Measurements from ENCODE around the gene PDXP.

The PDXP gene

GRCh38 chr22:37697538-37697835 is 39.0 kb downstream of the PDXP start:
- no peak for DNase-seq (ENCODE audit: low read depth)

- DNase-seq (ENCODE audit: low read depth), result no peak
Measured at GRCh38 chr22:37701141-37701786, 42.7 kb downstream of the PDXP start.

- DNase-seq (ENCODE audit: low read depth), result no peak
Measured at GRCh38 chr22:37703906-37704305, 45.4 kb downstream of the PDXP start.

- DNase-seq (ENCODE audit: low read depth), result no peak
Measured at GRCh38 chr22:37704645-37705044, 46.1 kb downstream of the PDXP start.

- DNase-seq (ENCODE audit: low read depth), result no peak
Measured at GRCh38 chr22:37705205-37705604, 46.7 kb downstream of the PDXP start.

GRCh38 chr22:37708580-37709444 is 50.3 kb downstream of the PDXP start:
- no peak for DNase-seq (ENCODE audit: low read depth)

- DNase-seq (ENCODE audit: low read depth), result no peak
Measured at GRCh38 chr22:37709445-37709765, 50.9 kb downstream of the PDXP start.

- no peak for DNase-seq (ENCODE audit: low read depth)
Measured at GRCh38 chr22:37710675-37711074, 52.2 kb downstream of the PDXP start.

GRCh38 chr22:37711490-37711889 is 53.0 kb downstream of the PDXP start:
- no peak for DNase-seq (ENCODE audit: low read depth)

GRCh38 chr22:37713761-37714160 is 55.2 kb downstream of the PDXP start:
- no peak for DNase-seq (ENCODE audit: low read depth)

- DNase-seq (ENCODE audit: low read depth), result no peak
Measured at GRCh38 chr22:37714634-37715033, 56.1 kb downstream of the PDXP start.

- DNase-seq (ENCODE audit: low read depth), result no peak
Measured at GRCh38 chr22:37715760-37716159, 57.2 kb downstream of the PDXP start.

Measured in HS-5 (cell line).